GM19035 (cell line): ENCODE measurements around the gene BAX.

Source experiments
- ATAC-seq: cut with Tn5 transposase; IDR thresholded peaks from one replicate; pipeline ENCODE4 v1.9.1; 2021; ENCODE audit not compliant: unreplicated experiment

The BAX gene

GRCh38 chr19:49011194-49011593 is 56.5 kb downstream of the BAX start:
- ATAC-seq: no peak
